Astrocyte of the cerebellum (primary cell): ENCODE measurements around the gene HYAL1.

Source experiments
- DNase-seq: peaks from one replicate; pipeline ENCODE4 v3.0.0-alpha.2; 2011; ENCODE audit warnings: low read depth
- H3K4me3 ChIP-seq: 2 replicates; pipeline ENCODE4 v1.5.1; 2011; ENCODE audit warnings: mild to moderate bottlenecking, low read depth, low read length, moderate library complexity
- CTCF ChIP-seq: IDR thresholded peaks from 2 replicates; pipeline ENCODE4 v1.5.1; 2012; ENCODE audit warnings: low read length, low read depth, moderate library complexity, mild to moderate bottlenecking; ENCODE audit errors: missing control alignments
- in situ Hi-C: cut with HindIII; loops from 2 replicates; pipeline ENCODE4 v1.10.0; 2017; ENCODE audit warnings: low sequenced_read_pairs

HYAL1 gene

GRCh38 chr3:50347187-50347813 lies 43.9 kb upstream of the HYAL1 start:
- peak; percentile 63 for DNase-seq
- peak; percentile 68 for TF ChIP-seq CTCF
- in situ Hi-C loops, result no loop called here
- H3K4me3 ChIP-seq, result no peak overlapping the region

DNA sequence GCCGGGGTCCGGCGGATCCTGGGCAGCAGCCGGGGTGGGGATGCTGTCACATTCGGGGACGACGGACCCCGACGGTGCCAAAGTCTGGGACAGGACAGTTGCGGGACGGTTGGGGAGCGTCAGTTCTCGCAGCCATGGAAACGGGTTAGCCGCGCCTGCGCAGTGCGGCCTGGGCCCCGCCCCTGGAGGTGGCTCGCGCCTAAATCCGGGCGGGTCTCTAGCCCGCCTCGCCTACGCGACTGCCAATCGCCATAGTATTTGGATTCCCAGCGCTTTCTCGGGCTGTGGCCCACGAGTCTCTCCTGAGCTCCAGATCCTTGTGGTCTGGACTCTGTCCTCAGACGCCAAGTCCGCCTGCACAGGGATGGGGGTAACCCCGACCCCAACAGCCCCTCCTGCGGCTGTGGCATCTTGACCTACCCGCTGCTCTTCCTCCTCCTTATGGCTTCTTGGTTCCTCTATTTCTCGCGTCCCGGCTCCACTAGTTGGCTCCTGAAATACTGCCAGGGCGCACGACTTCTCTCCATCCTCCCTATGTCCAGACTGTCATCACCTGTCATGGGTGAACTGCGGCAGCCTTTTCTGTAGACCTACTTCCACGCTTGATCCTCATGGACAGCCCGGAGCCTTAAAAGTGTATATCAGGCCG lies 42.3 kb upstream of the HYAL1 start, which contains the start of gene ZMYND10:
Gene ZMYND10, minus strand, starts transcription at position 147 of the 649 bp plus-strand sequence. CDS start 153 bp downstream, outside the sequence.
- no peak for TF ChIP-seq CTCF
- in situ Hi-C loops, result no loop called here
- H3K4me3 ChIP-seq, result peak within 1 kb of the TSS; percentile 51
- DNase-seq, result no peak

DNA sequence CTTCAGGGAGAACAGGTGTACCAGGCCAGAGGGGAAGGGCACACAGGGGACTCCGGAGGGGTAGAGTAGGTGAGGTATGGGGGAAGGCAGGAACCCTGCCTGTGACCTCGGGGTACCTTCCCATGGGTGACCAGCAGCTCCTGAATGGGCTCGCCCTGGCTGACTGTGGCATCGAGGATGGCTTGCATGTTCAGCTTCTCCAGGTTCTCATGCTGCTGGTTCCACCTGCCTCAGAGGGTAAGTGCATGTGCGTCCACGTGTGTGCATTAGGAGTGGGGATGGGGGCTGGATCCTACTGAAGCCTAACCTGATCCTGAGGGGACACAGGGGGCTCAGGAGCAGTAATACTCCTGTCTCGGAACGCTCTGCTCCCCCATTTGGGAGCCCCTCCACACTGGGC lies 41.6 kb upstream of the HYAL1 start:
- H3K4me3 ChIP-seq, result peak overlapping the region; percentile 51
- no peak for TF ChIP-seq CTCF
- in situ Hi-C loops, result no loop called here
- no peak for DNase-seq

DNA sequence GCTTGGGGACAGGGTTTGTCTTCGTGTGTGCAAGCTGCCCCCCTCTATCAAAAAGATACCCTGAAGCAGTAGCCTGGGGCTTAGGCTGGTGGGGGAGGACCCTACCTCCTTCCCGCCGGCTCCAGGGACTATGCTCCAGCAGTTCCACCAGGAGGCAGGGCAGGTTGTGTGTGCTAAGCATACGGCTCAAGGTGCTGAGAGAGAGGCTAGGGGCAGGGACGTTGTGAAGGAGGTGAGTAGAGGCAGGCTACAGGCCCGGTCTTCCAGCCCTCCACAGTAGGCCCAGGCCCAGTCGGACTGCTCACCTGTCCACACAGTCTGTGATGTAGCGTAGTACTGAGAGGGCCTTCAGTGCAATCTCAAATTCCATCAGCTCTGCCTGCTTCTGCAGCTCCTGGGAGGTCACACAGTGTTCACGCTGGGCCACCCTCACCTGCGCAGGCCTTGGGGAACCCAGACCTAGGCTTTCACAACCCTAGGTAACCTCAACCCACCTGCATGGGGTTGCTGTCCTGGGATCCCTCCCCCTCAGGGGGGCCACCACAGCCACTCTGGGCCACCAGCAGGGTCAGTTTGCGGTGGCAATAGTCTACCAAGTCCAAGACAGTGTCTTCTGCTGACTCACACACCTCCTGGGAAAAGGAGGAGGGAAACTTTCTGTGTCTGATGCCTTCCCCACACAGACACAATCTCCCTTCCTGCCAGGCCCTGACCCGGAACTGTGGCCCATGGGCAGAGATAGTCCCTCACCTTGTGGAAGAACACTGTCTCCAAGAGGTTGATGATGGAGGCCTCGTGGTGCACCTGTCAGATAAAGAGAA lies 39.6 kb upstream of the HYAL1 start:
- no peak for DNase-seq
- TF ChIP-seq CTCF, result no peak
- in situ Hi-C loops, result no loop called here
- no peak overlapping the region for H3K4me3 ChIP-seq

GRCh38 chr3:50341996-50342650 lies 38.7 kb upstream of the HYAL1 start:
- in situ Hi-C loops, result no loop called here
- H3K4me3 ChIP-seq, result no peak overlapping the region
- no peak for DNase-seq
- no peak for TF ChIP-seq CTCF

DNA sequence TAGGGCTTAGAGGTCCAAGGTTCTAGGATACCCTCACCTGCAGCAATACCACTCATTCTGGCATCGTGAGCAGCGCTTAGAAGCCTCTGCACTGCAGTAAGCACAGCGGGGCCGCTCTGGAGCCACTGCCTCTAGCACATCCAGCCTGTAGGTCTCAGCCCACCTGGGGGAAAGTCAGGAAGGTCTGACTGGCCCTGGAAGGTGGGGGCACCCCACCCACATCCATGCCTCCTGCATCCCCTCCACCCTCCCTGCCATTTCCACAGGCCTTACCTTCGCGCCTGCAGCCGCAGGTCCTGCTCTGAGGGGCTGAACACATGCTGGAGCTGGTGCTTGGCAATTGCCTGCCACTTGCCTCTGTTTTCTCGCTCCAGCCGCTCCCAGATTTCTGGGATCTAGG lies 38.2 kb upstream of the HYAL1 start:
- TF ChIP-seq CTCF, result no peak
- no peak for DNase-seq
- in situ Hi-C loops, result no loop called here
- no peak overlapping the region for H3K4me3 ChIP-seq
